ENCODE measurements around the gene DCK.
"Not testable (repeated sequence)": the region's sequence is repeated elsewhere in the genome, so short reads cannot be mapped to it uniquely, and the experiment has no call there.

The DCK gene

GRCh38 chr4:71052034-71052433, 58.6 kb downstream of the DCK start:
- H2BK12ac ChIP-seq (ENCODE audit: low read length): no peak overlapping the region
- H3K4me2 ChIP-seq (ENCODE audit: low read length): no peak overlapping the region
- H3K4ac ChIP-seq (ENCODE audit: low read depth, low read length): no peak overlapping the region
- no peak overlapping the region for H2BK5ac ChIP-seq (ENCODE audit: low read depth, low read length, poor library complexity)
- no peak overlapping the region for H2AFZ ChIP-seq (ENCODE audit: insufficient read depth, low read length, poor library complexity)
- H3K4me3 ChIP-seq (ENCODE audit: low read depth, low read length): no peak overlapping the region
- H3K27me3 ChIP-seq (ENCODE audit: insufficient read depth, low read length): no peaks in the 10 kb centered on the region
- H2AK5ac ChIP-seq (ENCODE audit: low read length): no peak overlapping the region
- no peaks in the 10 kb centered on the region for H3K4me1 ChIP-seq (ENCODE audit: control insufficient read depth in 1 of 2, insufficient read depth in 2 of 2, low read length in 2 of 2)
- H3K79me1 ChIP-seq (ENCODE audit: low read length): no peaks in the 10 kb centered on the region
- H3K27ac ChIP-seq (ENCODE audit: low read depth, low read length): no peak overlapping the region
- no peak overlapping the region for H3K23ac ChIP-seq (ENCODE audit: low read length)
- WGBS (ENCODE audit: extremely low coverage, insufficient coverage, insufficient read length): no CpG with 5 or more reads among the region's 7 CpGs
- no peak overlapping the region for H3K9ac ChIP-seq (ENCODE audit: low read length)
- no peak for DNase-seq
- no peak overlapping the region for H3K18ac ChIP-seq (ENCODE audit: low read length)
- no peaks in the 10 kb centered on the region for H3K9me3 ChIP-seq (ENCODE audit: insufficient read depth, low read depth, low read length)
- H3K14ac ChIP-seq (ENCODE audit: low read length): no peak overlapping the region
- H4K91ac ChIP-seq (ENCODE audit: low read depth, low read length): no peak overlapping the region
- H4K8ac ChIP-seq (ENCODE audit: low read depth, low read length): no peak overlapping the region
- H3K36me3 ChIP-seq (ENCODE audit: control insufficient read depth in 1 of 2, insufficient read depth in 2 of 2, low read length in 2 of 2): no peaks in the 10 kb centered on the region
- H2BK120ac ChIP-seq (ENCODE audit: insufficient read depth, low read length, poor library complexity): no peak overlapping the region
- H3K79me2 ChIP-seq (ENCODE audit: control insufficient read depth, insufficient read depth, low read length, poor library complexity): no peaks in the 10 kb centered on the region
- no peak overlapping the region for H4K12ac ChIP-seq (ENCODE audit: low read depth, low read length)

- Histone ChIP-seq H3K36me3 (ENCODE audit: control insufficient read depth in 1 of 2, insufficient read depth in 2 of 2, low read length in 2 of 2) (no peaks in the 10 kb centered on the region), H2BK5ac (ENCODE audit: low read depth, low read length, poor library complexity) (no peak overlapping the region), H2AFZ (ENCODE audit: insufficient read depth, low read length, poor library complexity) (no peak overlapping the region), H3K14ac (ENCODE audit: low read length) (no peak overlapping the region), H3K4ac (ENCODE audit: low read depth, low read length) (no peak overlapping the region), H2BK120ac (ENCODE audit: insufficient read depth, low read length, poor library complexity) (no peak overlapping the region), H2BK12ac (ENCODE audit: low read length) (no peak overlapping the region), H3K23ac (ENCODE audit: low read length) (no peak overlapping the region), H3K9ac (ENCODE audit: low read length) (no peak overlapping the region), H3K79me1 (ENCODE audit: low read length) (no peaks in the 10 kb centered on the region), H3K9me3 (ENCODE audit: insufficient read depth, low read depth, low read length) (no peaks in the 10 kb centered on the region), H3K27me3 (ENCODE audit: insufficient read depth, low read length) (no peaks in the 10 kb centered on the region), H4K8ac (ENCODE audit: low read depth, low read length) (no peak overlapping the region), H3K27ac (ENCODE audit: low read depth, low read length) (no peak overlapping the region), H3K4me1 (ENCODE audit: control insufficient read depth in 1 of 2, insufficient read depth in 2 of 2, low read length in 2 of 2) (no peaks in the 10 kb centered on the region), H4K12ac (ENCODE audit: low read depth, low read length) (no peak overlapping the region), H3K4me2 (ENCODE audit: low read length) (no peak overlapping the region), H3K79me2 (ENCODE audit: control insufficient read depth, insufficient read depth, low read length, poor library complexity) (no peaks in the 10 kb centered on the region), H3K18ac (ENCODE audit: low read length) (no peak overlapping the region), H2AK5ac (ENCODE audit: low read length) (no peak overlapping the region), H4K91ac (ENCODE audit: low read depth, low read length) (no peak overlapping the region), H3K4me3 (ENCODE audit: low read depth, low read length) (no peak overlapping the region)
- DNase-seq: no peak
- no CpG with 5 or more reads among the region's 2 CpGs for WGBS (ENCODE audit: extremely low coverage, insufficient coverage, insufficient read length)
These were observed 59.3 kb downstream of the DCK start for GRCh38 chr4:71052716-71053115.

GRCh38 chr4:71053613-71054012, 60.2 kb downstream of the DCK start:
- not testable (repeated sequence) for H3K14ac ChIP-seq (ENCODE audit: low read length); H3K4me2 ChIP-seq (ENCODE audit: low read length); H3K79me1 ChIP-seq (ENCODE audit: low read length); H3K23ac ChIP-seq (ENCODE audit: low read length); H4K8ac ChIP-seq (ENCODE audit: low read depth, low read length); H3K4me1 ChIP-seq (ENCODE audit: control insufficient read depth in 1 of 2, insufficient read depth in 2 of 2, low read length in 2 of 2); H3K27ac ChIP-seq (ENCODE audit: low read depth, low read length); H3K9ac ChIP-seq (ENCODE audit: low read length); H2BK12ac ChIP-seq (ENCODE audit: low read length); H4K91ac ChIP-seq (ENCODE audit: low read depth, low read length); H4K12ac ChIP-seq (ENCODE audit: low read depth, low read length); H3K36me3 ChIP-seq (ENCODE audit: control insufficient read depth in 1 of 2, insufficient read depth in 2 of 2, low read length in 2 of 2); H2AK5ac ChIP-seq (ENCODE audit: low read length); H3K27me3 ChIP-seq (ENCODE audit: insufficient read depth, low read length); H3K18ac ChIP-seq (ENCODE audit: low read length); H2AFZ ChIP-seq (ENCODE audit: insufficient read depth, low read length, poor library complexity); H3K4me3 ChIP-seq (ENCODE audit: low read depth, low read length); H3K4ac ChIP-seq (ENCODE audit: low read depth, low read length); H3K9me3 ChIP-seq (ENCODE audit: insufficient read depth, low read depth, low read length); DNase-seq; H2BK120ac ChIP-seq (ENCODE audit: insufficient read depth, low read length, poor library complexity); H2BK5ac ChIP-seq (ENCODE audit: low read depth, low read length, poor library complexity); H3K79me2 ChIP-seq (ENCODE audit: control insufficient read depth, insufficient read depth, low read length, poor library complexity)
- no CpG with 5 or more reads among the region's 1 CpG for WGBS (ENCODE audit: extremely low coverage, insufficient coverage, insufficient read length)

- not testable (repeated sequence) for H3K23ac ChIP-seq (ENCODE audit: low read length)
These were observed 66.1 kb downstream of the DCK start for GRCh38 chr4:71059573-71059972.

More at GRCh38 chr4:71059573-71059972, 66.1 kb downstream of the DCK start:
- H2BK120ac ChIP-seq (ENCODE audit: insufficient read depth, low read length, poor library complexity); H3K27ac ChIP-seq (ENCODE audit: low read depth, low read length); H3K18ac ChIP-seq (ENCODE audit: low read length); H2BK12ac ChIP-seq (ENCODE audit: low read length); H3K4me3 ChIP-seq (ENCODE audit: low read depth, low read length); H3K27me3 ChIP-seq (ENCODE audit: insufficient read depth, low read length); H4K91ac ChIP-seq (ENCODE audit: low read depth, low read length); H3K14ac ChIP-seq (ENCODE audit: low read length); H4K12ac ChIP-seq (ENCODE audit: low read depth, low read length); H3K79me2 ChIP-seq (ENCODE audit: control insufficient read depth, insufficient read depth, low read length, poor library complexity); H3K4ac ChIP-seq (ENCODE audit: low read depth, low read length); H3K79me1 ChIP-seq (ENCODE audit: low read length); H3K9me3 ChIP-seq (ENCODE audit: insufficient read depth, low read depth, low read length); H2AK5ac ChIP-seq (ENCODE audit: low read length); H4K8ac ChIP-seq (ENCODE audit: low read depth, low read length); H2BK5ac ChIP-seq (ENCODE audit: low read depth, low read length, poor library complexity); H2AFZ ChIP-seq (ENCODE audit: insufficient read depth, low read length, poor library complexity); H3K4me2 ChIP-seq (ENCODE audit: low read length); H3K9ac ChIP-seq (ENCODE audit: low read length); H3K36me3 ChIP-seq (ENCODE audit: control insufficient read depth in 1 of 2, insufficient read depth in 2 of 2, low read length in 2 of 2); H3K4me1 ChIP-seq (ENCODE audit: control insufficient read depth in 1 of 2, insufficient read depth in 2 of 2, low read length in 2 of 2): not testable (repeated sequence)
- peak; percentile 21 to 55 for DNase-seq
- no CpG with 5 or more reads among the region's 16 CpGs for WGBS (ENCODE audit: extremely low coverage, insufficient coverage, insufficient read length)
